Rectal smooth muscle tissue (tissue), 1 donor: ENCODE data around the gene PLXNA4.

Source experiments
- H3K27ac ChIP-seq: one replicate; pipeline ENCODE4 v1.7.0; 2013; ENCODE audit warnings: low read depth, low read length, inconsistent platforms
- H3K27me3 ChIP-seq: one replicate; pipeline ENCODE4 v1.7.0; 2013; ENCODE audit warnings: low read length; ENCODE audit not compliant: control insufficient read depth, insufficient read depth
- H3K36me3 ChIP-seq: one replicate; pipeline ENCODE4 v1.7.0; 2013; ENCODE audit warnings: low read length; ENCODE audit not compliant: control insufficient read depth, insufficient read depth
- H3K4me1 ChIP-seq: one replicate; pipeline ENCODE4 v1.7.0; 2013; ENCODE audit warnings: low read length; ENCODE audit not compliant: control insufficient read depth, insufficient read depth
- H3K4me3 ChIP-seq: one replicate; pipeline ENCODE4 v1.7.0; 2013; ENCODE audit warnings: low read length
- H3K9ac ChIP-seq: one replicate; pipeline ENCODE4 v1.7.0; 2013; ENCODE audit warnings: low read length

Gene PLXNA4

GRCh38 chr7:132300599-132301277 lies 275.5 kb downstream of the PLXNA4 start:
- peaks cover 2% of the 10 kb centered on the region for H3K4me1 ChIP-seq
- H3K36me3 ChIP-seq = no peaks in the 10 kb centered on the region
- no peak overlapping the region for H3K4me3 ChIP-seq
- H3K27me3 ChIP-seq = no peaks in the 10 kb centered on the region
- no peak overlapping the region for H3K9ac ChIP-seq
- H3K27ac ChIP-seq = no peak overlapping the region

GRCh38 chr7:132298790-132299189 lies 277.5 kb downstream of the PLXNA4 start:
- H3K36me3 ChIP-seq = no peaks in the 10 kb centered on the region
- H3K27ac ChIP-seq = no peak overlapping the region
- H3K27me3 ChIP-seq = no peaks in the 10 kb centered on the region
- no peak overlapping the region for H3K4me3 ChIP-seq
- peaks cover 2% of the 10 kb centered on the region for H3K4me1 ChIP-seq
- H3K9ac ChIP-seq = no peak overlapping the region

- Histone ChIP-seq H3K27ac (no peak overlapping the region), H3K27me3 (no peaks in the 10 kb centered on the region), H3K4me3 (no peak overlapping the region), H3K4me1 (peaks cover 2% of the 10 kb centered on the region), H3K36me3 (no peaks in the 10 kb centered on the region), H3K9ac (no peak overlapping the region)
Measured at GRCh38 chr7:132296820-132297219, 279.4 kb downstream of the PLXNA4 start.

GRCh38 chr7:132295175-132295574 lies 281.1 kb downstream of the PLXNA4 start:
- H3K4me1 ChIP-seq = no peaks in the 10 kb centered on the region
- no peak overlapping the region for H3K4me3 ChIP-seq
- no peak overlapping the region for H3K27ac ChIP-seq
- no peaks in the 10 kb centered on the region for H3K36me3 ChIP-seq
- H3K9ac ChIP-seq = no peak overlapping the region
- no peaks in the 10 kb centered on the region for H3K27me3 ChIP-seq

GRCh38 chr7:132292803-132293202 lies 283.5 kb downstream of the PLXNA4 start:
- H3K4me3 ChIP-seq = no peak overlapping the region
- no peak overlapping the region for H3K9ac ChIP-seq
- no peaks in the 10 kb centered on the region for H3K27me3 ChIP-seq
- H3K27ac ChIP-seq = no peak overlapping the region
- H3K4me1 ChIP-seq = no peaks in the 10 kb centered on the region
- H3K36me3 ChIP-seq = no peaks in the 10 kb centered on the region

- Histone ChIP-seq H3K4me3 (no peak overlapping the region), H3K27me3 (no peaks in the 10 kb centered on the region), H3K4me1 (no peaks in the 10 kb centered on the region), H3K27ac (no peak overlapping the region), H3K9ac (no peak overlapping the region), H3K36me3 (no peaks in the 10 kb centered on the region)
Measured at GRCh38 chr7:132291481-132291880, 284.8 kb downstream of the PLXNA4 start.

GRCh38 chr7:132290021-132290420 lies 286.2 kb downstream of the PLXNA4 start:
- H3K36me3 ChIP-seq = no peaks in the 10 kb centered on the region
- no peaks in the 10 kb centered on the region for H3K4me1 ChIP-seq
- no peak overlapping the region for H3K4me3 ChIP-seq
- no peaks in the 10 kb centered on the region for H3K27me3 ChIP-seq
- H3K9ac ChIP-seq = no peak overlapping the region
- no peak overlapping the region for H3K27ac ChIP-seq

GRCh38 chr7:132286836-132287235 lies 289.4 kb downstream of the PLXNA4 start:
- H3K9ac ChIP-seq = no peak overlapping the region
- no peak overlapping the region for H3K27ac ChIP-seq
- no peak overlapping the region for H3K4me3 ChIP-seq
- H3K27me3 ChIP-seq = no peaks in the 10 kb centered on the region
- H3K36me3 ChIP-seq = no peaks in the 10 kb centered on the region
- no peaks in the 10 kb centered on the region for H3K4me1 ChIP-seq

- no peak overlapping the region for H3K9ac ChIP-seq
- H3K4me3 ChIP-seq = no peak overlapping the region
- H3K27ac ChIP-seq = no peak overlapping the region
- no peaks in the 10 kb centered on the region for H3K36me3 ChIP-seq
- no peaks in the 10 kb centered on the region for H3K27me3 ChIP-seq
- H3K4me1 ChIP-seq = peaks cover 3% of the 10 kb centered on the region
Measured at GRCh38 chr7:132280335-132280734, 295.9 kb downstream of the PLXNA4 start.

- peaks cover 3% of the 10 kb centered on the region for H3K4me1 ChIP-seq
- H3K27me3 ChIP-seq = no peaks in the 10 kb centered on the region
- no peaks in the 10 kb centered on the region for H3K36me3 ChIP-seq
- no peak overlapping the region for H3K27ac ChIP-seq
- no peak overlapping the region for H3K4me3 ChIP-seq
- no peak overlapping the region for H3K9ac ChIP-seq
Measured at GRCh38 chr7:132279718-132280117, 296.6 kb downstream of the PLXNA4 start.

- no peaks in the 10 kb centered on the region for H3K36me3 ChIP-seq
- peaks cover 3% of the 10 kb centered on the region for H3K4me1 ChIP-seq
- no peak overlapping the region for H3K9ac ChIP-seq
- H3K4me3 ChIP-seq = no peak overlapping the region
- H3K27me3 ChIP-seq = no peaks in the 10 kb centered on the region
- H3K27ac ChIP-seq = no peak overlapping the region
Measured at GRCh38 chr7:132276976-132277725, 299.1 kb downstream of the PLXNA4 start.

GRCh38 chr7:132276234-132276630 lies 300.0 kb downstream of the PLXNA4 start:
- Histone ChIP-seq H3K27ac (no peak overlapping the region), H3K4me3 (no peak overlapping the region), H3K36me3 (no peaks in the 10 kb centered on the region), H3K4me1 (peaks cover 3% of the 10 kb centered on the region), H3K9ac (no peak overlapping the region), H3K27me3 (no peaks in the 10 kb centered on the region)
